Fibroblast of skin of right biceps (primary cell): ENCODE data around the gene GPR25.
A peak's percentile ranks its signal among the peaks of the same experiment; 100 is the strongest.

Experiments used
- DNase-seq: peaks from one replicate; pipeline ENCODE4 v3.0.0-alpha.2; 2013

The GPR25 gene

DNA sequence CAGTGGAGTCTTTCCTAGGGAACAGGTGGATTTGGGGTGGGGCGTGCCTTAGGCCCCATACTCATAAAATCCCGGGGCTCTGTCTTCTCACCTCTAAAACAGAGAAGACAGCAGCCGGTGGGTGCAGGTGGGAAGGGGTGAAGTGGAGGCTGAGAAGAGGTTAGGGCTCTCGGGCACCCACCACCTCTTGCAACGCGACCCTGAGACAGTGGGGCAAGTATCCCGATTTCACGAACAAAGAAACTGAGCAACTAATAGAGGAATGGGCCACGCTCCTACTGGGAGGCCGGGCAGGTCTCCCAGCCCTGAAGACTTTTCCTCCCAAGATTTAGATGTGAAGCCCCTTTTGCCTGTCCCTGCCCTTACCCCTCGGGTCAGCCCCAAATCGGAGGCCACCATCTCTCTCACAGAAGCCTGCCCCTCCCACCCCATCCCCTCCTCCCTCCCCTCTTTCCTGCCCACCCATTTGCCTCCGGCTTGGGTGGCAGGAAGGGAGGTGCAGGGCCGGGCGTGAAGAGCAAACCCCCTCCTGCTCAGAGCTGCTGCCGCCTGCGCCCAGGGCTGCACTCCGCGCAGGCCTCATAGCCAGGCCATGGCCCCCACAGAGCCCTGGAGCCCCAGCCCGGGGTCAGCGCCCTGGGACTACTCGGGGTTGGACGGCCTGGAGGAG lies at the start of gene GPR25:
TSS of gene GPR25 (plus strand) at position 536 of the 670 bp plus-strand sequence. CDS start at position 593, 57 bp downstream.
- no peak for DNase-seq

DNA sequence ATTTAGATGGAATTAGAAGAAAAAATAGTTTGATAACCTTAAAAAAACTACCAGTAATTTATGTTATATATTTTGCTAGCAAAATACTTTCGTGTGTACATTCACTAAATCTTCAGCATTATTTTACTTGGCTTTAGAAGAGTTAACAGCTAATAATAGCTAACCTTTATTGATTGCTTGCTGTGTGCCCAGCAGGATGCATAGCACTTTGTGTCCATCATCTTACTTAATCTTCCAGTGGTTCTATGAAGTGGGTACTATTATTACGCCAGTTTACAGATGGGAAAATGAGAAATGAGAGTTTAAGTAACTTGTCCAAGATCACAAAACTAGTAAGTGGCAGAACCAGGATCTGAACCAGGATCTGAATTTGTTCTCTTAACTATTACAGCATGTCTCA lies 41.7 kb upstream of the GPR25 start:
- no peak for DNase-seq

DNA sequence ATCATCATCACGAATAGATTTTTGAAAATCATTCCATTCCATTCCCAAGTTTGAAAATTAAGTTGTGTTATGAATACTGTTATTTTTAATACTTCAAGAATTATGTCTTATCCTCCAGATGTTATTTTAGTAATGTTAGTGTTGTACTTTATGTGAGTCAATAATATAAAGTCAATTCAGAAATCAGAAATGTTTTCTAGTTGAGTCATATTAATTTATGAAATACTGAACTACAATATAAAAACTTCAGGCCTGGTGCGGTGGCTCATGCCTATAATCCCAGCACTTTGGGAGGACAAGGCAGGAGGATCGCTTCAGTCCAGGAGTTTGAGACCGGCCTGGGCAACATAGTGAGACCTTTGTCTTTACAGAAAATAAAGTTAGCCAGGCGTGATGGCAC lies 38.4 kb upstream of the GPR25 start:
- peak; percentile 11 for DNase-seq

DNA sequence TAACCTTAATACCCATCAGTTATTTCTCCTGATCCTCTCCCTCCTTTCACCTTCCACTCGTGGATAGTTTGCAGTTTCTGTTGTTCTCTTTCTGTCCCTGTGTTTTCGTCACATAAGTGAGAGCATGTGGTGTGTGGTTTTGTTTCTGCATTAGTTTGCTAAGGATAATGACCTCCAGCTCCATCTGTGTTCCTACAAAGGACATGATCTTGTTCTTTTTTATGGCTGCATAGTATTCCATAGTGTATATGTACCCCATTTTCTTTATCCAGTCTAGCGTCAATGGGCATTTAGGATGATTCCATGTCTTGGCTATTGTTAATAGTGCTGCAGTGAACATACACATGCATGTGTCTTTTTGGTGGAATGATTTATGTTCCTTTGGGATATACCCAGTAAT lies 36.6 kb upstream of the GPR25 start:
- DNase-seq: no peak

DNA sequence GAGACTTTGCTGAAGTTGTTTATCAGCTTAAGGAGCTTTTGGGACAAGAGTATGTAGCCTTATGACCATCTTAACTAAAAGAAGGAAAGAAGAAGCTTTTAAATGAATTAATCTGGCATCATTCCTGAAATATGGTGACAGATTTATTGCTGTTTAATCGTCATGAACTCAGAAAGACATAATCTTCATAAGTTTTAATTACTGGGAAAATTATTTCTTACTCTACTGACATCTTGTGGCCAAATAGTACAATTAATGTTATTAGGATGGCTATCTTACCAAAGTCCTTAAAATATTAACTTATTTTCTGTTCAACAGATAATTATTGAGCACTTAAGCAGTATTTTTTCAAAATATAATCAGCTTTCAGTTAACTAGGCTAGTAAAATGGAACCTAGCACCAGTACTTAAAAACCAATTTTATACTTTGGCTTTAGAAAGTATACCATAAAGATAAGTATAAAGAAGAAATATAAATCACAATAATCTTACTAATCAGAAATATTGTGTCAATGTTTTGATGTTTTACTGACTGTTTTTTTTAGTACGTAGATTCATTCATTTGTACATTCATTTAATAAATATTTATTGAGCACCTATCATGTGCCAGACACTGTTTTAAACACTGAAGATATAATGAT lies 34.7 kb upstream of the GPR25 start:
- DNase-seq: peak; percentile 52

GRCh38 chr1:200838676-200839445 lies 33.9 kb upstream of the GPR25 start:
- peak; percentile 79 for DNase-seq

DNA sequence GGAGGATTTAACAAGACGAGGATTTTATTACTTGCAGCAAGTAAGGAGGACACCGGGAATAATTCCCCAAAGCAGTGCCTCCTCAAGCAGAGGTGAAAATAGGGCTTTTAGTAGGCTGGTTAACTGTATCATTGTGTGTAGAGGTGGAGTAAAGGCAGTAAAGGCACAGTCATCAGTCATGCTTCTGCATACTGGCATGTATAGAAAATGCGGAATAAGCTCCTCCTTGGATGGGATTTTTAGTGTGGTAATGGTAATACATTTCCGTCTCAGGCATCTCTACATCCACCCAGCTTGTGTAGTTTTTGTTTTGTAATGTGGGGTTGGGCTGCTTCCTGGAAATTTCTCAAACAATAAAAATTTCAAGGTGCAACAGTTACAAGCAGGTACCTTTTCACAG lies 27.4 kb upstream of the GPR25 start:
- no peak for DNase-seq

DNA sequence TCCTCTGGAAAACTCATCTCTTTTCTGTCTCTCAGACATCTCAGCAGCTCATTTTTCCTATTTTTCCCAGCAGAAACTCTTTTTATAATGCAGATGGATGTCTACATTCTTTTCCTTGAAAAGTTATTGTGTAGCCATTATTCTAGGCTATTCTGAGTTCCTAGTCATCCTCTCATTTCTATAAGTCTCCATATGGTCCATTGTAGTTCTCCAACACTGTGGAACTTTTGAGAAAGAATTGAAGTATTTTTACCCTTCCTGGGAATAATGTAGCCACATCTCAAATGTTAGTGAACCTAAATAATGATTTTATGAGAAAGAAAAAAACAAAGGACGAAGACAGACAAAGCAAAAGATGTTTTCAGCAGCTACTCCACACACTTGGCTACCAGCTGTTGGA lies 26.4 kb upstream of the GPR25 start:
- DNase-seq: no peak

DNA sequence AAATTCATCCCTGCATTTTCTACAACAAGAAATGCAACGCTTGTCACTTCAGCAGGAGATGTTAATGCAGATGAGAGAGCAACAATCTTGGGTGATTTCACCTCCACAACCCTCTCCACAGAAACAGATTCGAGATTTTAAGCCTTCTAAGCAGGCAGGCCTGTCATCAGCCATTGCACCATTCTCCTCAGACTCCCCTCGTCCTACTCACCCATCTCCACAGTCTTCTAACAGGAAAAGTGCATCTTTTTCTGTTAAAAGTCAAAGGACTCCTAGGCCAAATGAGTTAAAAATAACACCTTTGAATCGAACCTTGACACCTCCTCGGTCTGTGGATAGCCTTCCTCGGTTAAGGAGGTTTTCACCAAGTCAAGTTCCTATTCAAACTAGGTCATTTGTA lies 23.4 kb upstream of the GPR25 start:
- no peak for DNase-seq

DNA sequence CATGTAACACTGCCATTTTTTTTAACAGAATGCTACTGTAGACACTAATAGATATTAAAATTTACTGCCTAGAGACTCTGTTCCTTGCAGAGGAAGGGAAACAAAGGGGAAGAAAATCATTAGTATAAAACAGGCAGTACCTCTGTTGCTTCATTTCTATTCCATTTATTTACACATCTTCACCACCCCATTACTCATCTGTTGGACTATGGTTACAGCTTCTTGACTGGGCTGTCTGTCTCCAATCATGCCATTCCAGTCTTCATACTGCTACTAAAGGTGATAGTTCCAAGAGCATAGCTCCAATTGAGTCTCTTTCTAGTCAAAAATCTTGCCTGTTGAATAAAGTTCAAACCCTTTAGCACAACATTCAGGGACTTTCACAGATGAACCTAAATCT lies 22.2 kb upstream of the GPR25 start:
- no peak for DNase-seq

DNA sequence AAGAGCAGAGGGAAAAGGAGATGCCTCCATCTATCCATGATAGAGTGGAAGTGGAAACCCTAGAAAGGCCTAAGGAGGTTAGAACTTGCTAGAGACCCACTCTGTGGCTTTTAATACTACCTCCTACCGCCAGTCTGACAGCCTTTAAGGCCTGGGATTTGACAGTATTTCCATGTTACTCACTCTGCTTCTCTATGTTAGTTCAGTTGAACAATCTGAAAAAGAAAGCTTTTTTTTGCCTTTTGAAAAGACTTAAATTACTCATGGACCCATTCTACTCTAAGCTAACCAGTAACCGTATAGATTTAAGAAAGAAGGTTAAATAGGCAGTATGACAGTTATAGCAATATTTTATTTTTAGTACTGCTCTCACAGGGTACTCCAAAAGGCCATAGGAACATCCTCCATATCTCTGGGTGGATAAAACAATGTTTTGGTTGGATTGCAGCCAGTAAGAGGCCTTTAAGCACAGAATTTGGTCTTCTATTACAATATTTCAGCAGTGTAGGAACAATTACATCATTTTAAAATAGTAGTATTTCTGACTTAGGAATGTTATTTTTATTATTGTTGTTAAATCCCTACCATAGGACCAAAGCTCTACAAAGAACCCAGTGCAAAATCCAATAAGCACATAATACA lies 15.9 kb upstream of the GPR25 start:
- peak; percentile 73 for DNase-seq

- no peak for DNase-seq
These were observed 15.0 kb upstream of the GPR25 start for GRCh38 chr1:200857804-200858203.

DNA sequence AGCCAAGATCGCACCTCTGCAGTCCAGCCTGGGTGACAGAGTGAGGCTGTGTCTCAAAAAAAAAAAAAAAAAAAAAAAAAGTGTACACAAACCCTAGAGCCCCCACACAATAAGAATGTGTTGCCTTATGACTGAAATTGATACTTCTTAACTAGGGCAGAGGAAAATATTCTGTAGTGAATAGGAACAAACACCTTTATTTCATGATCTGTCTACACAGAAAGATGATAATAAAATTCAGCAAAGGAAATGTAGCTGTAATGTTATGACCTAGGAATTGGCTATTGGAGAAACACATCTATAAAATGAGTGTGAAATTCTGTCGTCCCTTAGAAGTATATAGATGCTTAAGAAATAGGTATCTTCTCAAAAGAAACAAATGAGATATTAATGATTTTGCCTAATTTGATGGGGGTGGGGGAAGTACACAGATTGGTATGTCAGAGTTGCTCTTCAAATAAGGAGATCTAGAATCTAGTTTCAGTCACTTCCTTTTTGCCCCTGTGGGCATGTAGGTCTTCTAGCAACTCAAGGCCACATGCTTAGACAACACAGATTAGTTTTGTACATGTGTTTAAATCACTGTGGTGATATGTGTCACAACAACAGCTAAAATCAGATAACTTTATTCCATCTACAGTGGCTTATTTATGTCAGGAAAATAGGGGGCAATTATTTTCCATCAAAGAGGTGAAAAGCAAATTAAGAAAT lies 10.7 kb upstream of the GPR25 start:
- DNase-seq: no peak

DNA sequence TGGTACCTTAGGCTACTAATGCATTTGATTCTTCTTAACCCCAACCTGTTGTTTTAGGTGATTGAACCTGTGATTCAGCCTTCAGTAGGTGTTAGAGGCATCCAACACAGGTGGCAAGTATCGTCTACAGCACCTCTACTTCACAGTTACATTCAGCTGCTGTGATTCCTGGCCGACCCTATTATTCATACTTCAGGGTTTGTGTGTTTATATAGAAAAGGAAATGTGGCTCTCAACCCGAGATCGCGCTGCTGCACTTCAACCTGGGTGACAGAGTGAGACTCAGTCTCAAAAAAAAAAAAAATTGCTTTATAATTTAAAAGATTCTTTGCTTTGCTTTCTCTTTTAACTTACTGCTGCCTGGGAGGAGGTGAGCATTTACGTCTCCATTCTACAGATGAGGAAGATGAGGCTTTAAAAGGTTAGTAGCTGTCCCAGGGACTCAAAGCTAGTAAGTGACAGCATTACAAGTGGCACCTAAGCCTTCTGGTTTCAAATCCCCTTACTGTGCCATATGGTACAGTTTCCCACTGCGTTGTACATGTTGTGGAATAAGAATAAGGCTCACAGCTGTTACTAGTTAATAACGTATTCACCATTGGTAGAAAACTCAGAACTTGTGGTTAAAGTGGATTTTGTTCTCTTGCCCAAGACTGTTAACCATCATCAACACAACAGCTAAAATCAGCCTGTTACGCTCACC lies 9.9 kb upstream of the GPR25 start:
- no peak for DNase-seq

- DNase-seq: no peak
These were observed 6.7 kb upstream of the GPR25 start for GRCh38 chr1:200866116-200866515.

GRCh38 chr1:200866521-200866920 lies 6.3 kb upstream of the GPR25 start:
- DNase-seq: no peak

DNA sequence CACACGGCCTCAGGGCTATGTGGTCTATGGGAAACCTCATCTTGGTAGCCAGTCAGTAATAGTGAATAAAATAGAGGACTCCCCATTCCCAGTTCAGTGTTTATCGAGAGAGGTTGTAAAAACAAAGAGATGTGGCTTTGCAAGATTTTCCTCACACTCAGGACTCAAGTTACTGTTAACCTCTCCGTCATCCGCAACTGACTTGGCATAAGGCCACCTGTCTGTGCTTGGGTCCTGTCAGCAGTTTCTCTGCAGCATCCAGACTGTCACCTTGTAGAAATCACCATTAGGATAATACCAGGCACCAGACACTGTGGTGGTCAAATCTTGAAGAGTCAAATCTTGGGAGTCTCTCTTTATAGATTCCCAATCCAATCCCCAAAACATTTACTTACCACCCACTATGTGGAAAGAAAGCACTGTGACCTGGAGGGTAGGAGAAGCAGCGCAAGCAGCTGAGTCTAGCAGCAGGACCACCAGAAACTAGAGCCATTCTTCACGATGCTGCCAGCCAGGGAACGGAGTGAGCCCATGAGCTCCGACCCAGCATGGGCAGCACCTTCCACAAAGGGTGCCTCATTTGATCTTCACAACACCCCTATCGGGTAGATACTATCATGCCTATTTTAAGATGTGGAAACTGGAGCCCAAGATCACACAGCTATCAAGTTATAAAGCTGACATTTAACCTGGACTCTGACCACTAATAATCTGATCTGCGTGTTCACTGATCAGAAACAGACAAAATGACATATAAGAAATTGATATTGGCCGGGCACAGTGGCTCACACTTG lies 5.6 kb upstream of the GPR25 start:
- no peak for DNase-seq

DNA sequence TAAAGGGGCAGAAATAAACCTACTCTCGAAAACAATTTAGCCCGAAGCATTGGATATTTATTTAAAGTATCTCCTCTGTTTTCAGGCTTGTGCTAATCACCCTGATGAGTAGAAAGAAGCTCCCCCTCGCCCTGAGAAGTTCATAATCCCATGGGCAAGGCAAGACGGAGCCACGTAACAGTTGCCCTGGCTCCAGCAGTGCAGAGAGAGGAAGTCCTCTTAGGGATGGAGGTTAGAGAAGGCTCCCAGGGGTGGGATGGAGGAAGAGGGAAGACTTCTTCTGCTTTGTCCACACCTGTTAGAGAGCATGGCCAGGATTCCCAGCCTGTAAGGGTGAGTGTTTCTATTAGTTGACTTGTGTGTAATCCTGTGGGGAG lies 3.4 kb upstream of the GPR25 start:
- DNase-seq: no peak

DNA sequence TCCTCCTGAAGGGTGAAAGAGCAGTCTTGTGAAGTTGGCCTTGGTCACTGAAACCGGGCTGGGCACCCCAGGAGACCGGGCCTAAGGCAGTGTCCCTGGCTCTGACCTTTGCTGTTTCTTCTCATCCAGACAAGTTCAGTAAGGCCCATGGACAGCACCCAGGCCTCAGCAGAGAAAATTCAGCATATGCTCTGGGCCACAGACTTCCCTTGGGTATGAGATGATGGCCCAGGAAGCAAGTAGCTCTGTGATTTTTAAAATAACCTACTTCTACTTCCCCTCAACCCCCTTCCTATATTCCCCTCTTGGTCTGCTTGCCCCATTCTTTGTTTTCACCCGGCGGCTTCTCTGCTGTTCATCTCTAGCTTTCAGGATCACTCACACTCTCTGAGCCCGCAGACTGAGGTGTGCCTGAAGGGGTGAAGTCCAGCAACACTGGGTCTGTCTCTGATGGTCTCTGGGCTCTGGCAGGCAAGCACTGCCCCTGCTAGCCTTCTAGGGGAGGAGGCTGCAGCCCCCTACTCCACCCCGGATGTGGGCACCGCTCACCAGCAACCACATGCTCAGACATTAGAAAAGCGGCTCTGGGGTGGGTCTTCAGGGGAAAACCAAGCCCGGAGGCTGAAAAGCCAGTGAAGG lies 2.9 kb upstream of the GPR25 start:
- no peak for DNase-seq

DNA sequence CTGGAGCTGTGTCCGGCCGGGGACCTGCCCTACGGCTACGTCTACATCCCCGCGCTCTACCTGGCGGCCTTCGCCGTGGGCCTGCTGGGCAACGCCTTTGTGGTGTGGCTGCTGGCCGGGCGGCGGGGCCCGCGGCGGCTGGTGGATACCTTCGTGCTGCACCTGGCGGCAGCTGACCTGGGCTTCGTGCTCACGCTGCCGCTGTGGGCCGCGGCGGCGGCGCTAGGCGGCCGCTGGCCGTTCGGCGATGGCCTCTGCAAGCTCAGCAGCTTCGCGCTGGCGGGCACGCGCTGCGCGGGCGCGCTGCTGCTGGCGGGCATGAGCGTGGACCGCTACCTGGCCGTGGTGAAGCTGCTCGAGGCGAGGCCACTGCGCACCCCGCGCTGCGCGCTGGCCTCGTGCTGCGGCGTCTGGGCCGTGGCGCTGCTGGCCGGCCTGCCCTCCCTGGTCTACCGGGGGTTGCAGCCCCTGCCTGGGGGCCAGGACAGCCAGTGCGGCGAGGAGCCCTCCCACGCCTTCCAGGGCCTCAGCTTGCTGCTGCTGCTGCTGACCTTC lies 412 bp downstream of the GPR25 start:
- DNase-seq: no peak
